Kidney (tissue), 14 donors: ENCODE data around the gene P2RX1. TPM values are rescaled to one million over a fixed set of nuclear protein-coding genes. Genes with fewer than 3 reads are reported as not detected.
A peak's percentile ranks its signal among the peaks of the same experiment; 100 is the strongest.

Source experiments
- DNase-seq, 5 donors: peaks; one replicate each; pipeline ENCODE4 v3.0.0-alpha.2; 2013 to 2020
- FAIRE-seq: peaks from 2 replicates; lab custom pipeline; 2012; peaks lifted over from hg19 to GRCh38; lab: Jason Lieb, UNC
- H3K27ac ChIP-seq, 2 donors: one replicate each; pipeline ENCODE4 v1.7.0; 2013; ENCODE audit warnings: low read depth in 2 of 2, low read length in 2 of 2, inconsistent platforms in 1 of 2
- H3K27me3 ChIP-seq: one replicate; pipeline ENCODE4 v1.7.1; 2013; ENCODE audit warnings: low read length, inconsistent platforms; ENCODE audit not compliant: control insufficient read depth, insufficient read depth
- H3K36me3 ChIP-seq, 3 donors: one replicate each; pipeline versions ENCODE4 v1.7.0 to v1.7.1; 2013; ENCODE audit warnings: low read length in 3 of 3, control low read depth in 1 of 3, inconsistent platforms in 1 of 3; ENCODE audit not compliant: insufficient read depth in 3 of 3, control insufficient read depth in 2 of 3
- H3K4me1 ChIP-seq, 3 donors: one replicate each; pipeline versions ENCODE4 v1.7.0 to v1.7.1; 2013; ENCODE audit warnings: low read length in 3 of 3, inconsistent platforms in 1 of 3, low read depth in 1 of 3; ENCODE audit not compliant: control insufficient read depth in 2 of 3, insufficient read depth in 2 of 3
- H3K4me3 ChIP-seq, 3 donors: one replicate each; pipeline versions ENCODE4 v1.7.0 to v1.8.1; 2013; ENCODE audit warnings: low read length in 3 of 3, control low read depth in 1 of 3, inconsistent platforms in 1 of 3
- H3K9ac ChIP-seq, 3 donors: one replicate each; pipeline versions ENCODE4 v1.7.0 to v1.7.1; 2013; ENCODE audit warnings: low read length in 3 of 3, control low read depth in 1 of 3, inconsistent platforms in 1 of 3
- H3K9me3 ChIP-seq, 3 donors: one replicate each; pipeline versions ENCODE4 v1.7.0 to v1.7.1; 2013; ENCODE audit warnings: low read length in 3 of 3, control low read depth in 1 of 3, inconsistent platforms in 1 of 3; ENCODE audit not compliant: control insufficient read depth in 2 of 3, insufficient read depth in 1 of 3
- intact Hi-C: fragments of 100-400 bp; cut with DNase I; formaldehyde crosslinking; loops from one replicate; pipeline ENCODE4 v1.11.1; 2022
- polyA plus RNA-seq: library from polyadenylated mRNA; stranded (reverse); fragments of 350-450 nt; fragmentation: Illumina TruSeq; extraction: RNeasy Lipid Tissue Mini Kit (QIAGEN cat#74804); gene quantifications from one replicate; pipeline ENCODE4 v1.2.3, GENCODE V29; 2014; ENCODE audit warnings: low read depth, low replicate concordance; ENCODE audit not compliant: insufficient read depth
- total RNA-seq: library from RNA; stranded (reverse); fragmentation: NEBNext Ultra II Directional; extraction: Animal tissue kit (Norgen Biotek cat#: 25700); gene quantifications from one replicate; pipeline ENCODE4 v1.2.1, GENCODE V29; 2021
- TF ChIP-seq, protein P1 (sequence below): IDR thresholded peaks from 3 replicates; pipeline ENCODE4 v1.5.1; 2012; ENCODE audit warnings: mild to moderate bottlenecking, moderate library complexity, borderline replicate concordance; ENCODE audit not compliant: insufficient read depth; ENCODE audit errors: extremely low read depth
- donor health status: control.
- donor health status: control.
- donor health status: control.
- donor health status: control.
- donor health status: control.
- donor health status: DM: yes; HTN: yes; CAD: no.
- donor health status: Normal renal cell carcinoma (clear cell type).

P2RX1 gene
- total and polyA plus RNA-seq, 2 donors from 2014 or later: 3.1 to 11.2 TPM

DNA sequence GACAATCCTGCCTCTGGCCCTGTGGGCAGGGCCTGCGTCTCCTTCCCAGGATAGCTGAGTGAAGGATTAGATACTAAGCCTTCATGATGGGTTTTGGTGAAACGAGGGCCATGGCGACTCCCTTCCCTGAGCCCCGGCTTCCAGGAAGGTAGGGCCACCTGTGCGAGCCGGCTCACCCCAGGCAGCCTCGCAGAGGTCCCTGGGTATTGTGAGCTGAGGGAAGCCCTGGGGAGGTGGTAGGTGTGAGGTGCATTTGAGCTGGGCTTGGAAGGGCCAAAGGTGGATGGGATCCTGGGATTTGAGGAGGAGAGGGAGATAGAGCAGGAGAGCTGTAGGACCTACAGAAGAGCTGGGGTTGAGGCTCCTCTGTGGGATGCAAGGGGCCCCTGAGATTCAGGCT, 6.5 kb upstream of the P2RX1 start:
- Histone ChIP-seq H3K9ac (no peak overlapping the region), H3K4me1 (peaks cover 0 to 4% (median 0%) of the 10 kb centered on the region in 3 donors), H3K9me3 (no peaks in the 10 kb centered on the region), H3K36me3 (no peaks in the 10 kb centered on the region), H3K27ac (no peak overlapping the region), H3K4me3 (no peak overlapping the region), H3K27me3 (no peaks in the 10 kb centered on the region)
- FAIRE-seq (no peak), DNase-seq (no peak)
- intact Hi-C loops: no loop called here
- TF ChIP-seq, protein P1, sequence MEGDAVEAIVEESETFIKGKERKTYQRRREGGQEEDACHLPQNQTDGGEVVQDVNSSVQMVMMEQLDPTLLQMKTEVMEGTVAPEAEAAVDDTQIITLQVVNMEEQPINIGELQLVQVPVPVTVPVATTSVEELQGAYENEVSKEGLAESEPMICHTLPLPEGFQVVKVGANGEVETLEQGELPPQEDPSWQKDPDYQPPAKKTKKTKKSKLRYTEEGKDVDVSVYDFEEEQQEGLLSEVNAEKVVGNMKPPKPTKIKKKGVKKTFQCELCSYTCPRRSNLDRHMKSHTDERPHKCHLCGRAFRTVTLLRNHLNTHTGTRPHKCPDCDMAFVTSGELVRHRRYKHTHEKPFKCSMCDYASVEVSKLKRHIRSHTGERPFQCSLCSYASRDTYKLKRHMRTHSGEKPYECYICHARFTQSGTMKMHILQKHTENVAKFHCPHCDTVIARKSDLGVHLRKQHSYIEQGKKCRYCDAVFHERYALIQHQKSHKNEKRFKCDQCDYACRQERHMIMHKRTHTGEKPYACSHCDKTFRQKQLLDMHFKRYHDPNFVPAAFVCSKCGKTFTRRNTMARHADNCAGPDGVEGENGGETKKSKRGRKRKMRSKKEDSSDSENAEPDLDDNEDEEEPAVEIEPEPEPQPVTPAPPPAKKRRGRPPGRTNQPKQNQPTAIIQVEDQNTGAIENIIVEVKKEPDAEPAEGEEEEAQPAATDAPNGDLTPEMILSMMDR: no peak

- no peaks in the 10 kb centered on the region for H3K27me3 ChIP-seq
- TF ChIP-seq, protein P1: no peak
- no peaks in the 10 kb centered on the region for H3K9me3 ChIP-seq
- H3K27ac ChIP-seq: no peak overlapping the region
- H3K4me3 ChIP-seq: no peak overlapping the region
- no peak overlapping the region for H3K9ac ChIP-seq
- no peaks in the 10 kb centered on the region for H3K36me3 ChIP-seq
- no peak for FAIRE-seq
- peaks cover 0 to 5% (median 0%) of the 10 kb centered on the region in 3 donors for H3K4me1 ChIP-seq
- intact Hi-C loops: no loop called here
- DNase-seq: peak in 1 of 5 donors; percentile 46
Observed at GRCh38 chr17:3921502-3922319, 5.4 kb upstream of the P2RX1 start.

- Histone ChIP-seq H3K9ac (no peak overlapping the region), H3K36me3 (no peaks in the 10 kb centered on the region), H3K27ac (no peak overlapping the region), H3K4me1 (peaks cover 0 to 5% (median 0%) of the 10 kb centered on the region in 3 donors), H3K27me3 (no peaks in the 10 kb centered on the region), H3K9me3 (no peaks in the 10 kb centered on the region), H3K4me3 (no peak overlapping the region)
- no peak for FAIRE-seq
- DNase-seq: peak in 3 of 5 donors; percentile 31 to 52 (median 44)
- intact Hi-C loops: no loop called here
- TF ChIP-seq, protein P1: no peak
Observed at GRCh38 chr17:3921006-3921405, 4.7 kb upstream of the P2RX1 start.
